GM12878 (cell line): ENCODE results near the gene MAP1LC3B.

Experiments used
- CTCF ChIP-seq, 3 experiments: IDR thresholded peaks in 2 of 3; conservative IDR thresholded peaks in 1 of 3; 2 replicates each; pipeline ENCODE4 v1.5.1; 2011; ENCODE audit warnings: low read depth in 3 of 3, low read length in 3 of 3, mild to moderate bottlenecking in 3 of 3, control low read depth in 2 of 3, moderate library complexity in 2 of 3, inconsistent platforms in 1 of 3, mixed read lengths in 1 of 3; ENCODE audit not compliant: control insufficient read depth in 2 of 3, insufficient read depth in 1 of 3; ENCODE audit errors: extremely low read depth in 1 of 3
- EZH2 ChIP-seq: IDR thresholded peaks from 2 replicates; pipeline ENCODE4 v1.6.1; 2012; ENCODE audit warnings: low read depth, mild to moderate bottlenecking, control low read depth, inconsistent platforms, low read length, borderline replicate concordance; ENCODE audit not compliant: control insufficient read depth
- FOS ChIP-seq: IDR thresholded peaks from 3 replicates; pipeline ENCODE4 v1.6.1; 2011; ENCODE audit warnings: borderline replicate concordance; ENCODE audit not compliant: insufficient read length; ENCODE audit errors: extremely low read depth
- HDAC2 ChIP-seq: fragments of 200-600 bp; sonication (generic); IDR thresholded peaks from 2 replicates; pipeline ENCODE4 v1.6.1; 2017
- HDAC6 ChIP-seq: fragments of 200-600 bp; sonication (generic); IDR thresholded peaks from one replicate; pipeline ENCODE4 v1.8.0; 2017; ENCODE audit warnings: antibody characterized with exemption; ENCODE audit not compliant: unreplicated experiment
- MAX ChIP-seq: IDR thresholded peaks from 2 replicates; pipeline ENCODE4 v1.6.1; 2012; ENCODE audit warnings: low read depth, low read length, improper control_type of control experiment
- NFYB ChIP-seq: IDR thresholded peaks from 2 replicates; pipeline ENCODE4 v1.6.1; 2011; ENCODE audit warnings: low read depth, mild to moderate bottlenecking, low read length, improper control_type of control experiment, moderate library complexity; ENCODE audit not compliant: insufficient read depth
- POLR2AphosphoS5 ChIP-seq: IDR thresholded peaks from 2 replicates; pipeline ENCODE4 v1.6.1; 2011; ENCODE audit warnings: mild to moderate bottlenecking, low read length, inconsistent platforms
- RB1 ChIP-seq: fragments of 450-650 bp; formaldehyde crosslinking; IDR thresholded peaks from 2 replicates; pipeline ENCODE4 v1.6.1; 2017; ENCODE audit warnings: mild to moderate bottlenecking, borderline replicate concordance
- SP1 ChIP-seq: IDR thresholded peaks from one replicate; pipeline ENCODE4 v1.6.1; 2011; ENCODE audit warnings: low read depth, low read length
- TF ChIP-seq, protein P1 (sequence below): fragments of 450-650 bp; IDR thresholded peaks from 2 replicates; pipeline ENCODE4 v1.6.1; 2017; ENCODE audit warnings: mild to moderate bottlenecking, moderate library complexity
- TF ChIP-seq, protein P2 (sequence below): IDR thresholded peaks from 2 replicates; pipeline ENCODE4 v1.6.1; 2011; ENCODE audit warnings: low read depth, mild to moderate bottlenecking, low read length, moderate library complexity, borderline replicate concordance; ENCODE audit errors: extremely low read depth

- TF ChIP-seq POLR2AphosphoS5, result no peak
- no peak for TF ChIP-seq HDAC6
- no peak for TF ChIP-seq FOS
- no peak for TF ChIP-seq NFYB
- TF ChIP-seq MAX, result no peak
- no peak for TF ChIP-seq RB1
- TF ChIP-seq, protein P1, sequence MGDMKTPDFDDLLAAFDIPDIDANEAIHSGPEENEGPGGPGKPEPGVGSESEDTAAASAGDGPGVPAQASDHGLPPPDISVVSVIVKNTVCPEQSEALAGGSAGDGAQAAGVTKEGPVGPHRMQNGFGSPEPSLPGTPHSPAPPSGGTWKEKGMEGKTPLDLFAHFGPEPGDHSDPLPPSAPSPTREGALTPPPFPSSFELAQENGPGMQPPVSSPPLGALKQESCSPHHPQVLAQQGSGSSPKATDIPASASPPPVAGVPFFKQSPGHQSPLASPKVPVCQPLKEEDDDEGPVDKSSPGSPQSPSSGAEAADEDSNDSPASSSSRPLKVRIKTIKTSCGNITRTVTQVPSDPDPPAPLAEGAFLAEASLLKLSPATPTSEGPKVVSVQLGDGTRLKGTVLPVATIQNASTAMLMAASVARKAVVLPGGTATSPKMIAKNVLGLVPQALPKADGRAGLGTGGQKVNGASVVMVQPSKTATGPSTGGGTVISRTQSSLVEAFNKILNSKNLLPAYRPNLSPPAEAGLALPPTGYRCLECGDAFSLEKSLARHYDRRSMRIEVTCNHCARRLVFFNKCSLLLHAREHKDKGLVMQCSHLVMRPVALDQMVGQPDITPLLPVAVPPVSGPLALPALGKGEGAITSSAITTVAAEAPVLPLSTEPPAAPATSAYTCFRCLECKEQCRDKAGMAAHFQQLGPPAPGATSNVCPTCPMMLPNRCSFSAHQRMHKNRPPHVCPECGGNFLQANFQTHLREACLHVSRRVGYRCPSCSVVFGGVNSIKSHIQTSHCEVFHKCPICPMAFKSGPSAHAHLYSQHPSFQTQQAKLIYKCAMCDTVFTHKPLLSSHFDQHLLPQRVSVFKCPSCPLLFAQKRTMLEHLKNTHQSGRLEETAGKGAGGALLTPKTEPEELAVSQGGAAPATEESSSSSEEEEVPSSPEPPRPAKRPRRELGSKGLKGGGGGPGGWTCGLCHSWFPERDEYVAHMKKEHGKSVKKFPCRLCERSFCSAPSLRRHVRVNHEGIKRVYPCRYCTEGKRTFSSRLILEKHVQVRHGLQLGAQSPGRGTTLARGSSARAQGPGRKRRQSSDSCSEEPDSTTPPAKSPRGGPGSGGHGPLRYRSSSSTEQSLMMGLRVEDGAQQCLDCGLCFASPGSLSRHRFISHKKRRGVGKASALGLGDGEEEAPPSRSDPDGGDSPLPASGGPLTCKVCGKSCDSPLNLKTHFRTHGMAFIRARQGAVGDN, result no peak
- no peak for TF ChIP-seq EZH2
- TF ChIP-seq, protein P2, sequence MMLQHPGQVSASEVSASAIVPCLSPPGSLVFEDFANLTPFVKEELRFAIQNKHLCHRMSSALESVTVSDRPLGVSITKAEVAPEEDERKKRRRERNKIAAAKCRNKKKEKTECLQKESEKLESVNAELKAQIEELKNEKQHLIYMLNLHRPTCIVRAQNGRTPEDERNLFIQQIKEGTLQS, result no peak
- no peak for TF ChIP-seq HDAC2
- TF ChIP-seq SP1, result no peak
- no peak for TF ChIP-seq CTCF (IDR thresholded peaks at IDR 0.05 in 2 of 3, conservative IDR thresholded peaks at IDR 0.05 in 1 of 3; ENCODE audit: control insufficient read depth in 2 of 3, extremely low read depth in 1 of 3, insufficient read depth in 1 of 3, low read depth in 3 of 3, low read length in 3 of 3)
Measured at GRCh38 chr16:87431926-87432325, 39.8 kb downstream of the MAP1LC3B start.
